GM19324 (cell line): ENCODE measurements around the gene SYF2.

ENCODE experiments used
- ATAC-seq: cut with Tn5 transposase; IDR thresholded peaks from one replicate; pipeline ENCODE4 v1.9.1; 2021; ENCODE audit warnings: mild to moderate bottlenecking, moderate library complexity; ENCODE audit not compliant: unreplicated experiment, low FRiP score

Gene SYF2

DNA sequence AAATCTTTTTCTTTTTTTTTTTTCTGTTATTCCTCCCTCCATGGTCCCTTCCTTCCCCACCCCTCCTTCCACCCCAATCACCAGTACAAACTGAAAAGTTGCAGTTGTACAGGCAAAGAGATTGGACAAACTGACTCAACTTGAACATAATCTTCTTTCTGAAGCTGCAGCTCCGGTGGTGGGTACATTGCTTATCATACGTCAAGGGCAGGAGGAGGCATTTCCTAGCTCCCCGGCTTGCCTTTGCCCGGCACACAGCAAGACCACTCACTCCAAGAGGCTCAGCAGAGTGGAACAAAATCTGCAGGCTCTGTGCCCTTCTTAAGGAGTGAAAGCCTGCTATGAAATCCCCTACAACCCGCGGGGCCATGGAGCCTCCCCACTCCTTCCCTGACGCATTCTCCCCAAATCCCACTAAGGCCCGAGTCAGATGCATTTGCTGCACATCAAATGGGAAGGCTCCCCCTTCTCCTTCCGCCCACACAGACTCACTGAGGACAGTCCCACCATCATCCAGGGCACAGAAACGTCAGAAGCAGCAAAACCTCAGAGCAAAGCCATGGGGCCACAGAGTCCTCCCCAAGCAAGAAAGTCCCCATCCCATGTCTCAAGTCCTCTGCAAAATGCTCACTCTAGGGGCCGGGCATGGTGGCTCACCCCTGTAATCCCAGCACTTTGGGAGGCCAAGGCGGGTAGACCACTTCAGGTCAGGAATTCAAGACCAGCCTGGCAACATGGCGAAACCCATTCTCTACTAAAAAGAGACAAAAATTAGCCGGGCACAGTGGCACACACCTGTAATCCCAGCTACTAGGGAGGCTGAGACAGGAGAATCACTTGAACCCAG lies 45.9 kb downstream of the SYF2 start:
- no peak for ATAC-seq

DNA sequence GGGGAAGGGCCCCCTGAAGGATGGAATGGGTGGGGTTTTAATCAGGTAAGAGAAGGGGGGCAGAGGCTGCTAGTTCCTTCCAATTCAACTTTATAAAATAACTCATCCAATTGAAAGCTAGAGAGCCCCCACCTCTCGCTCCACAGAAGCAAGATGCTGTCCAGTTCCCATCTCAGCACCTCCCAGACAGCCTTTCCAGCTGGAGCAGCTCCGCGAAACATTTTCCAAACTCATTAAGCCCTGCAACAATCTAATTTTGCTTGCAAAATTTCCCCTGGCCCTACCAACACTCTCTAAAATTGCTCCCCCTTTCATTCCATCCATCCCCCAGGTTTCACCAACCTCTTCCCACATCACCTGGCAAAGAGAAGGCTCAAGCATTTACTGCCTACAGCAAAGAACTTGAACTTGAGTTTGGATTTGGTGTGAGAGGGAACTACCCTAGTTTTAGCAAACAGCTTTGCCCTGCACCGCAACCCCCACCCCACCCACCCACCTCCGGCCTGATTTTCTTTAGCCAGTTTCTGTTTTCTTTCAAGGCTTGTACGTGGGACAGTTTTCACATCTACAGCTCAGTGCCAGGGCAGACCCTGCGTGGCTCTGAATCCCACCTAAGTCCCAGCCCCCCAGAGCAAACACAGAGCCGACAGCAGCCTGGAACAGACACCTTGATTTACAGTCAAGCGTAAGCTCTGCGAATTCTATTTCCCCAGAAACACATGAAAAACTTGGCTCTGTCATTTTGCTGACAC lies 46.7 kb downstream of the SYF2 start:
- ATAC-seq: no peak

DNA sequence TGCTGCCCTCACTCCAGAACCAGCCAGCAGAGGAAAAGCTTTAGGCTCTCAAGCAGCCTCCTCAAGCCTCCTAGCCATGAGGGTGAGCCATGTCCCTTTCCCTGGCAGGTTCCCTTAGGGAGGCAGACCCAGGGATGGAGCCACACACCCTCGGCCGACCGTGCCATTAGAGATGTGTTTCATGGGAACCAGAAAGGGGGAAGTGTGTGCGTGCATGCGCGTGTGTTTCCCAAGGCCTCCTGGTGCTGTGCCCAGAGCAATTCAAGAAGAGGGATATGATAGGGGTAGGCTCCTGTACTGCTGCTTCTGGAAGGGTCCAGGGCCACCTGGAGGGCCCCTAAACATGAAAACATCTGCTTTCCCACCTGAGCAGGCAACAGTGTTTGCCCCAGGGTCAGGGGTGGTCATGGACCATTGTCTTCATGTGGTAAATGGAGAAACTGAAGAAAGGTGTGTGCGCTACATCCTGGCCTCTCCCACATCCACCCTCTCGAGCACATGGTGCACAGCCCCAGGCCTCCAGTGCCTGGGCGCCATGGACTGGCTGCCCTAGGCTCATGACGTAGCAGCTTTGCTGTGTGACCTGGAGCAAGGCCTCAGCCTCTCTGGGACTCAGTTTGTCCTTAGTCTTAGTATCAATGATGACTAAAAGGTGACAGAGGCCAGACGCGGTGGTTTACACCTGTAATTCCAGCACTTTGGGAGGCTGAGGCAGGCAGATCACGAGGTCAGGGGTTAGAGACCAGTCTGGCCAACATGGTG lies 48.1 kb downstream of the SYF2 start:
- no peak for ATAC-seq

DNA sequence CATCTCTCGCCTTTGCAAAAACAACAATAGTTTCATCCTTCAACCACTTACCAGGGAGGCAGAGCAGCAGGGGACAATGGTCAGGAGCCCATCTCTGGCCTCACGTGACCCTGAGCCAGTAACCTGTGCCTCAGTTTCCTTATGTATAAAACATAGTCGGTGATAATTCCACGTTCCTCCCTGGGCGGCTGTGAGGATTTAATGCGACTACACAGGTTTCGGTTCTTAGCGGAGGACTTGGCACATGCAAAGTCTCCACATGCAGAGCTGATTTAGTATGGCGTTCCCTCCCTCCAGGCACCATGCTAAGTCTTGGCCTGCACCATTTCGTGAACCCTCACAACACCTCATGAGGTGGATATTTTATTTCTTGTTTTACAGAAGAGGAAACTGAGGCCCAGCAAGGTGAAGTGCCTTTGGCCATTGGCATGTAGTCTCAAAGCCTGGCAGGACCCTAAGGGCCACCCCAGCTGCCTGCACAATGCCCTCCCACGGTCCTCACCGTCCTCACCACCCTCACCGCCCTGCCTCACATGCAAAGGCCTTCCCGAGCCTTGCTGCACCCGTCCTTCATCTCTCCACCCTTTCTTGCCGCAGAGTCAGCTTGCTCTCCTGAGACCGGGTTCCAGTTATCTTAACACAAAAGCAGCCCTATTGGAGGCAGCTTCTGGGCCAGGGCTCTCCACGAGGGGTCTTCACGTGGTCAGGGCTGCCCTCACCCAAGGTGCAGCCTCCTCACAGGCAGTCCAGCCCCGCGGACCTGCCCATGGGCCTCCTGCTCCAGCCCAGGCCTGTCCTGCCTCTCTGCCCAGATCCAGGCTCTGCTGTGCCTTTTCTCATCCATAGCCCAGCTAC lies 48.9 kb downstream of the SYF2 start:
- ATAC-seq: no peak

DNA sequence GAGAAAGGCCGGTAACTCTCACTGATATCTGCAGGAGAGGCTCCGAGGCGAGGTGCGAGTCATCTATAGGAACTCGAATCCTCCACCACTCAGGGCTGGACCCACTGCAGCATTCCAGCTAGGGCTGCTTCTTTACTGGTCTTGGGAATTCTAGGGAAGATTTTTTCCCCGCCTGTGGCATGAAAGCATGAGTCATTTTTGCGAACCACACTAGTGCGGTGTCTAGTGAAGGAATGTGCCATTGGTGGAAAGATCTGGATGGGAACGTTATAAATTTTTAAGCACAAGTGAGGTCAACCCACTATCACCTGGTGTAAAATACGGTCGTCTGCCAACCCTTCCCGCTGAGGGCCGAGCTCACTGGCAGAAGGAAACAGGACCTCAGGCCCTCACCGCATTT lies 49.7 kb downstream of the SYF2 start:
- no peak for ATAC-seq

DNA sequence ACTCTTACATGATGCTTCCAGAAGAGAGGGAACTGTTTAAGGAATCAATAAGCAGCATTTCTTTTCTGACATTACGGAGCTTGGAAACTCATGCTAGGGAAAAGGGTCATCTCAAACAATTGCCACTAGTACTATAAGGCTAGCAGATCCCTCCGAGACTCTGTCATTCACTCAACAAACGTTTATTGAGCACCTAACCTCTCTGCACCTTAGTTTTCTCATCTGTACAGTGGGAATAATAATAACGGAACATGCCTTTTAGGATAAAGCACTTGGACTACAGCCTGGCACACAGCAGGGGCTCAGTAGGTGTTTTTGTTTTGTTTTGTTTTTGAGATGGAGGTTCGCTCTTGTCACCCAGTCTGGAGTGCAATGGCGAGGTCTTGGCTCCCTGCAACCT lies 51.3 kb downstream of the SYF2 start:
- ATAC-seq: no peak

DNA sequence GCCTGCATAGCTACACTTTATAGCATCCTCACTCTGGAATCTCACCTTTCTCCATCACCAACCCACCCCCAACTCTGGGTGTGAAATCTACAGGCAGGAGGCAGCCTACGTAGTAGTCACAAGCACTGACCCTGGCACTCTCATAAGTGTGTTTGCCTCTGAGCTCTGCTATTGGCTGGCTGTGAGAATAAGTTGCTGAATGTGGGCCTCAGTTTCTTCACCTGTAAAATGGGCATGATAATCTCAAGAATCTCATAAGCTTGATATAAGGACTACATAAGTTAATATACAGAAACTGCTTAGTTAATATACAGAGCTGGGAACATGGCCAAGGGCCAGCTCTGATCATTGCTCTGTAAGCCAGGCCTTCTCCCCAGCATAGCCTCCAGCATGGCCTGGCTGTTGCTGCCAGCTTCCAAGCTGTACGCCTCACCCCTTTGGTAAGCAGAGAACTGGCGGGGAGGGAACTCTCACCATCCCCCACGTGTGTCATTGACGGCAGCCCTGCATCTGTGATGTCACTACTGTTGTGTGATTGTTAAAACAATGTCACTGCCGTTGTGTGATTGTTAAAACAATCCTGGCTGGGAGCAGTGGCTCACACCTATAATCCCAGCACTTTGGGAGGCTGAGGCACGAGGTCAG lies 53.3 kb downstream of the SYF2 start:
- ATAC-seq: no peak

DNA sequence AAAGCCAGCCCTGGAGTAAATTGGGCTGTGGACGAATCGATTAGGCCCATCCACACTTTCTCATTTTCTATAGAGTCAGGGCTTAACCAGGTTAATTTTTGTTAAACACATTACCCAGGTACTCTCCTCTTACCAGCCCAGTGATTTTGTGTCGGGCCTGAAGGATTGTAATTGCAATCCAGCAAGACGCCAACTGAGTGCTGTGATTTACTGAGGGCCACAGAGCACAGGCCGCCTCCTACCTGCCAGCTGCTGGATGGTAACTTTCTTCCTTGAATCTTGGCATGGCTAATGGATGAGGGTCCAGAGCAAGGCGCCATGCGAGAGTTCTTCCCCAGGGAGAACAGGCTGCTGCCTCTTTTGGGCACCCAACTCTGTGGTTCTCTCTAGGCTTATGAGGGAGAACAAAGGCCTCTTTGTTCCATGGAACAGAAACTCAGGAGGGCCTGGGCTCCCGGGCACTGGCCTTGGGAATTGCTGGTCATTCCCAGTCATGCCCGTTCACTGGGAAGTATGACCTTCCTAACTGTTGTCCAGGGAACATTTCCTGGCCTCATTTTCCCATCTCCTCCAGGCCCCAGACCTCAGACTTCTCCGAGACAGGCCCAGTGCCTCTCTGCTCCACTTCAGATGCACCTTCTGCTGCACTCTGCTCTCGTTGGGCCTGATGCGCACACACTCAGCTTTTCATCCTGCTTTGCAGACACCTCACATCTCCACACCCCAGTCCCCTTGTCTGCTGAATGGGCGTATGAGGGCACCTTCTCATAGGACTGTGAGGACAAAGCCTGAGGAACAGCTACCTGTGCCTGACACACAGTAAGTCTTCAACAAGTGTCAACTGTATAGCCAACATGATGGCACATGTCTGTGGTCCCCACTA lies 57.3 kb downstream of the SYF2 start:
- ATAC-seq: no peak

DNA sequence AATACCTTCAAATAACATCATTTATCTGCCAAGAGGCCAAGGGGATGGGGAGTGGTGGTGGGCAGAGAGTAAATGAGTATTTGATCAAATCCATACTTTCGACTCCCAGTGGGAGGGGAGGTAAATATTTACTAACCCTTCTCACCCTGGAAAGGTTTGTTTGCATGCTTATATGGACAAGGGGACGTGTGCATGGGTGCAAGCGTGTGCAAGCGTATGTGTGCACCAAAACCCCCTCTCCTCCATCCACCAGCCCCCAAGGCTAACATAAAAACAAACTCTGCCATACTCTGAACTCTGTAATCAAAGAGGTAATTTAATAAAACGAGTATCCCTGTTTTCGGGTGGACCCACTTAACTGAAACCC lies 58.0 kb downstream of the SYF2 start:
- ATAC-seq: no peak

DNA sequence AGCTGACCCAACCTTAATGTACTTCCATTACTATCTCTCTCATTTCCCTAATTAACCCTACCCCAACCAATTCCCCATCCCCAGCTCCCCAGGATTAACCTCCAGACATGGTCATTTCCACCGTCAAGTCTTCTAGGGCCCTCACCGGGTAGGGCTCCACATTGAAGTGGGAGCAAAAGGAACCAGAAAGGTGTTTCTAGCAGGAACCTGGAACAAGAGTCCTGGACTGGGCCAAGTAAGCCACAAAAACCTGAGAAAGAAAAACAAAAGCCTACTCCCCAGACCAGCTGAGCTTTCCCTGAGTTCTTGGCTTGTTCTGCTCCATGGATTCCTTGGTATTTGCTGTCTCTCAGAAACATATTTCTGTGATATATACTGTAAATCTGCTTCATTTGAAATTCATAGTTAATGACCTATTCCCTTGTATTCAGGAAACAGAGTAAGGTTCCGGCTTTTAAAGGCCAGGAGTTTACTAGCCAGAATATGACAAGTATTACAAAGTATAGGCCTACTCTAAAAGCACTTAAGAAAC lies 58.4 kb downstream of the SYF2 start:
- no peak for ATAC-seq
